H1 (cell line): ENCODE results near the gene IFNA1. TPM values are rescaled to one million over a fixed set of nuclear protein-coding genes. Genes with fewer than 3 reads are reported as not detected.
"Not testable (repeated sequence)": the region's sequence is repeated elsewhere in the genome, so short reads cannot be mapped to it uniquely, and the experiment has no call there.

Experiments used
- CTCF ChIA-PET: fragments of 300-600 bp; sonication (Branson Sonifier 250); formaldehyde crosslinking; loops from one replicate; lab custom pipeline; 2021; ENCODE audit not compliant: partially characterized antibody; lab: Charles Lee
- POLR2A ChIA-PET: fragments of 300-600 bp; sonication (Branson Sonifier 250); formaldehyde crosslinking; loops from one replicate; lab custom pipeline; 2021; ENCODE audit warnings: inconsistent platforms; ENCODE audit not compliant: partially characterized antibody; lab: Charles Lee
- DNase-seq, 2 experiments: peaks; one replicate each; pipeline versions ENCODE4 v3.0.0 to v3.0.0-alpha.2; 2010 to 2022; ENCODE audit warnings: low spot score in 2 of 2, low read depth in 1 of 2, mixed read lengths in 1 of 2
- FAIRE-seq: peaks from 2 replicates; lab custom pipeline; 2011; peaks lifted over from hg19 to GRCh38; lab: Jason Lieb, UNC
- H2AFZ ChIP-seq: 2 replicates; pipeline ENCODE4 v1.8.1; 2012; ENCODE audit warnings: low read length, inconsistent platforms
- H2AK5ac ChIP-seq: 2 replicates; pipeline ENCODE4 v1.6.1; 2013; ENCODE audit warnings: low read depth, low read length
- H2BK120ac ChIP-seq: replicated peaks from 2 replicates; pipeline ENCODE3; 2013; ENCODE audit warnings: low read depth, low read length, inconsistent platforms
- H2BK12ac ChIP-seq: 2 replicates; pipeline ENCODE4 v1.6.1; 2013; ENCODE audit warnings: low read depth, low read length
- H2BK15ac ChIP-seq: 2 replicates; pipeline ENCODE4 v1.6.1; 2013; ENCODE audit warnings: low read length
- H2BK20ac ChIP-seq: 2 replicates; pipeline ENCODE4 v1.6.1; 2013; ENCODE audit warnings: low read length
- H2BK5ac ChIP-seq: 2 replicates; pipeline ENCODE4 v1.6.1; 2013; ENCODE audit warnings: low read depth, low read length
- H3K14ac ChIP-seq: 2 replicates; pipeline ENCODE4 v1.6.1; 2013; ENCODE audit warnings: inconsistent platforms; ENCODE audit not compliant: insufficient read length
- H3K18ac ChIP-seq: 2 replicates; pipeline ENCODE4 v1.6.1; 2013; ENCODE audit warnings: low read length; ENCODE audit errors: extremely low read depth
- H3K23ac ChIP-seq: 2 replicates; pipeline ENCODE4 v1.6.1; 2013; ENCODE audit warnings: inconsistent platforms; ENCODE audit not compliant: insufficient read length
- H3K23me2 ChIP-seq: 2 replicates; pipeline ENCODE4 v1.6.1; 2013; ENCODE audit warnings: low read depth, low read length
- H3K27ac ChIP-seq: 2 replicates; pipeline ENCODE4 v1.6.1; 2011; ENCODE audit warnings: low read depth, low read length, inconsistent platforms
- H3K27me3 ChIP-seq, 4 experiments: replicated peaks in 1 of 4; 1 replicate in 1 of 4; 2 replicates in 3 of 4; pipeline versions ENCODE4 v1.6.1 to v1.8.1; 2011 to 2013; ENCODE audit warnings: low read length in 3 of 4, mild to moderate bottlenecking in 3 of 4, inconsistent platforms in 2 of 4, mixed read lengths in 2 of 4, moderate library complexity in 1 of 4; ENCODE audit not compliant: control insufficient read depth in 3 of 4, insufficient read depth in 3 of 4; ENCODE audit errors: extremely low read depth in 1 of 4
- H3K36me3 ChIP-seq, 4 experiments: 2 replicates each; pipeline versions ENCODE4 v1.6.1 to v1.8.1; 2011 to 2013; ENCODE audit warnings: mild to moderate bottlenecking in 4 of 4, low read length in 3 of 4, moderate library complexity in 2 of 4, control low read depth in 1 of 4, inconsistent platforms in 1 of 4; ENCODE audit not compliant: insufficient read depth in 4 of 4, control insufficient read depth in 2 of 4
- H3K4ac ChIP-seq: replicated peaks from 2 replicates; pipeline ENCODE3; 2013; ENCODE audit warnings: low read length, low read depth, mixed read lengths, inconsistent platforms; ENCODE audit not compliant: insufficient read length
- H3K4me1 ChIP-seq, 4 experiments: replicated peaks in 1 of 4; 1 replicate in 1 of 4; 2 replicates in 3 of 4; pipeline versions ENCODE4 v1.6.1 to v1.8.1; 2011 to 2013; ENCODE audit warnings: low read length in 3 of 4, inconsistent platforms in 2 of 4, mixed read lengths in 1 of 4; ENCODE audit not compliant: insufficient read depth in 4 of 4, control insufficient read depth in 3 of 4
- H3K4me2 ChIP-seq, 2 experiments: 2 replicates each; pipeline versions ENCODE4 v1.6.1 to v1.8.1; 2011 to 2013; ENCODE audit warnings: low read depth in 2 of 2, low read length in 2 of 2, control low read depth in 1 of 2, inconsistent platforms in 1 of 2, mild to moderate bottlenecking in 1 of 2; ENCODE audit not compliant: insufficient read depth in 1 of 2
- H3K4me3 ChIP-seq, 4 experiments: fragments of 200-600, 300-600 bp in 1 of 4; sonication (generic), shearing (Covaris generic), sonication (Bioruptor Twin) in 1 of 4; 2 replicates each; pipeline versions ENCODE4 v1.5.1 to v1.8.1; 2011 to 2016; ENCODE audit warnings: low read length in 4 of 4, low read depth in 3 of 4, control low read depth in 2 of 4, inconsistent platforms in 2 of 4, mild to moderate bottlenecking in 2 of 4, mixed read lengths in 1 of 4, moderate library complexity in 1 of 4; ENCODE audit not compliant: insufficient read depth in 2 of 4; ENCODE audit errors: extremely low read depth in 1 of 4
- H3K56ac ChIP-seq: replicated peaks from 2 replicates; pipeline ENCODE3; 2013; ENCODE audit warnings: low read depth, mild to moderate bottlenecking, mixed read lengths, low read length, inconsistent platforms; ENCODE audit not compliant: insufficient read length
- H3K79me1 ChIP-seq: 2 replicates; pipeline ENCODE4 v1.6.1; 2013; ENCODE audit warnings: low read depth, low read length, control low read depth
- H3K79me2 ChIP-seq, 2 experiments: 2 replicates each; pipeline versions ENCODE4 v1.6.1 to v1.8.1; 2012 to 2013; ENCODE audit warnings: low read length in 2 of 2, mild to moderate bottlenecking in 2 of 2, inconsistent platforms in 1 of 2; ENCODE audit not compliant: insufficient read depth in 2 of 2, control insufficient read depth in 1 of 2
- H3K9ac ChIP-seq, 4 experiments: replicated peaks in 1 of 4; 1 replicate in 1 of 4; 2 replicates in 3 of 4; pipeline versions ENCODE4 v1.6.1 to v1.8.1; 2011 to 2013; ENCODE audit warnings: low read depth in 3 of 4, low read length in 3 of 4, control low read depth in 2 of 4, mild to moderate bottlenecking in 2 of 4, moderate library complexity in 2 of 4, inconsistent platforms in 1 of 4; ENCODE audit errors: extremely low read depth in 1 of 4
- H3K9me3 ChIP-seq, 2 experiments: 2 replicates each; pipeline versions ENCODE4 v1.6.1 to v1.8.1; 2012 to 2013; ENCODE audit warnings: mild to moderate bottlenecking in 2 of 2, moderate library complexity in 2 of 2, control low read depth in 1 of 2, inconsistent platforms in 1 of 2, low read depth in 1 of 2, low read length in 1 of 2, mixed read lengths in 1 of 2; ENCODE audit not compliant: insufficient read depth in 2 of 2
- H4K20me1 ChIP-seq, 2 experiments: replicated peaks in 1 of 2; 2 replicates each; pipeline versions ENCODE3 to v1.8.1; 2011 to 2013; ENCODE audit warnings: inconsistent platforms in 2 of 2, low read length in 2 of 2, mild to moderate bottlenecking in 1 of 2; ENCODE audit not compliant: insufficient read depth in 2 of 2, control insufficient read depth in 1 of 2
- H4K5ac ChIP-seq: 2 replicates; pipeline ENCODE4 v1.6.1; 2013; ENCODE audit warnings: low read length, low read depth, mixed read lengths, inconsistent platforms; ENCODE audit not compliant: insufficient read length
- H4K8ac ChIP-seq: 2 replicates; pipeline ENCODE4 v1.8.0; 2013; ENCODE audit warnings: mild to moderate bottlenecking, moderate library complexity, low read length, inconsistent platforms; ENCODE audit not compliant: insufficient read depth; ENCODE audit errors: extremely low read depth
- H4K91ac ChIP-seq: replicated peaks from 2 replicates; pipeline ENCODE3; 2013; ENCODE audit warnings: low read length, mixed read lengths, inconsistent platforms; ENCODE audit not compliant: insufficient read length
- WGBS, 2 experiments: shearing (Covaris generic) in 1 of 2; methylation state at CpG; one replicate each; pipeline versions ENCODE4 v1.1.6 to v1.1.7; 2013 to 2015; ENCODE audit warnings: low lambda C conversion rate in 2 of 2, mixed read lengths in 2 of 2, inconsistent platforms in 1 of 2, low coverage in 1 of 2, missing lambda C conversion rate in 1 of 2; ENCODE audit not compliant: insufficient replicate concordance in 2 of 2, insufficient coverage in 1 of 2, insufficient read length in 1 of 2; ENCODE audit errors: extremely low coverage in 1 of 2, missing lambda C conversion rate in 1 of 2; 5-methylcytosine and 5-hydroxymethylcytosine counted together
- polyA plus RNA-seq, 7 experiments: library from polyadenylated mRNA; depleted of rRNA in 3 of 7; stranded (reverse) in 5 of 7; unstranded in 2 of 7; fragments of >200 nt in 5 of 7; fragments of 200-250 nt in 2 of 7; gene quantifications; 1 replicate in 5 of 7; 2 replicates in 1 of 7; 4 replicates in 1 of 7; pipeline versions ENCODE4 v1.2.1 to v1.2.3, GENCODE V29; 2011 to 2013; ENCODE audit warnings: missing spikeins in 2 of 7, mixed read lengths in 2 of 7
- total RNA-seq: library from RNA; stranded (reverse); fragmentation: NEBNext Ultra II Directional; extraction: Animal tissue kit (Norgen Biotek cat#: 25700); gene quantifications from 2 replicates; pipeline ENCODE4 v1.2.1, GENCODE V29; 2021

Gene IFNA1
- total and polyA plus RNA-seq, 2 of the 8 experiments (the other 6 are each of a cell fraction or from before 2014, with no cell fraction given), result not detected

- H2BK120ac ChIP-seq, H2AFZ ChIP-seq, H4K91ac ChIP-seq, H3K4me3 ChIP-seq, H4K8ac ChIP-seq, H3K4me1 ChIP-seq, H3K79me2 ChIP-seq, H3K23ac ChIP-seq, H4K20me1 ChIP-seq, H2AK5ac ChIP-seq, H3K4me2 ChIP-seq, H3K18ac ChIP-seq, H2BK5ac ChIP-seq, H2BK20ac ChIP-seq, H3K14ac ChIP-seq, H3K79me1 ChIP-seq, H3K9ac ChIP-seq, H4K5ac ChIP-seq, H2BK15ac ChIP-seq, H3K36me3 ChIP-seq, POLR2A ChIA-PET, H3K23me2 ChIP-seq, H3K27me3 ChIP-seq, H2BK12ac ChIP-seq, DNase-seq, H3K27ac ChIP-seq, H3K4ac ChIP-seq, H3K56ac ChIP-seq, H3K9me3 ChIP-seq: not testable (repeated sequence)
- CTCF ChIA-PET, result interaction anchor here (0.6 to 4.6 kb wide), 36 partner anchors 8 to 1355 kb away, joined by 3 to 36 read pairs (median 4); partner anchors contain the start of gene IFNA8
- peak; percentile 39 for FAIRE-seq
- WGBS, 2 experiments, result 85% methylated on average over 7 of the region's 7 CpGs; no CpG with 5 or more reads in 1 of the 2 experiments
Measured at GRCh38 chr9:21435015-21435383, 5.2 kb upstream of the IFNA1 start.
